HepG2 (cell line): ENCODE results near the gene PSEN1. TPM values are rescaled to one million over a fixed set of nuclear protein-coding genes. Genes with fewer than 3 reads are reported as not detected.
A peak's percentile ranks its signal among the peaks of the same experiment; 100 is the strongest.

Experiments
- ATAD3A ChIP-seq: sonication (generic); formaldehyde crosslinking; IDR thresholded peaks from 2 replicates; pipeline ENCODE4 v1.4.0; 2020; ENCODE audit warnings: missing genetic modification reagents
- CHD4 ChIP-seq: fragments of 200-600 bp; sonication (generic); IDR thresholded peaks from 2 replicates; pipeline ENCODE4 v1.7.0; 2017; ENCODE audit warnings: mild to moderate bottlenecking, low read length, borderline replicate concordance
- EP300 ChIP-seq, 3 experiments: sonication (generic) in 1 of 3; formaldehyde crosslinking in 1 of 3; IDR thresholded peaks; 2 replicates each; pipeline versions ENCODE4 v1.5.1 to v1.6.1; 2011 to 2020; ENCODE audit warnings: low read depth in 2 of 3, low read length in 2 of 3, borderline replicate concordance in 1 of 3, improper control_type of control experiment in 1 of 3, mild to moderate bottlenecking in 1 of 3, missing genetic modification reagents in 1 of 3, moderate library complexity in 1 of 3
- GPBP1L1 ChIP-seq: sonication (generic); formaldehyde crosslinking; IDR thresholded peaks from 2 replicates; pipeline ENCODE4 v1.5.0; 2020; ENCODE audit warnings: mild to moderate bottlenecking, missing genetic modification reagents
- IKZF4 ChIP-seq: sonication (generic); formaldehyde crosslinking; IDR thresholded peaks from 2 replicates; pipeline ENCODE4 v1.5.1; 2020; ENCODE audit warnings: borderline replicate concordance, mild to moderate bottlenecking, low read depth, missing genetic modification reagents; ENCODE audit errors: not compliant biosample characterization
- MED8 ChIP-seq: sonication (generic); formaldehyde crosslinking; IDR thresholded peaks from 2 replicates; pipeline ENCODE4 v1.8.1; 2023; ENCODE audit warnings: mild to moderate bottlenecking, missing genetic modification reagents; ENCODE audit not compliant: insufficient replicate concordance
- SMAD1 ChIP-seq: sonication (generic); formaldehyde crosslinking; IDR thresholded peaks from 2 replicates; pipeline ENCODE4 v1.4.0; 2020; ENCODE audit warnings: missing genetic modification reagents, low read depth, mild to moderate bottlenecking, borderline replicate concordance
- SOX5 ChIP-seq: IDR thresholded peaks from 2 replicates; pipeline ENCODE4 v1.6.1; 2016; ENCODE audit warnings: borderline replicate concordance
- THAP9 ChIP-seq: sonication (generic); formaldehyde crosslinking; IDR thresholded peaks from 2 replicates; pipeline ENCODE4; 2020; ENCODE audit warnings: missing genetic modification reagents, mild to moderate bottlenecking, borderline replicate concordance
- ZBTB39 ChIP-seq: sonication (generic); formaldehyde crosslinking; IDR thresholded peaks from 2 replicates; pipeline ENCODE4 v1.5.0; 2020; ENCODE audit warnings: missing genetic modification reagents
- ZBTB42 ChIP-seq: sonication (generic); formaldehyde crosslinking; IDR thresholded peaks from 2 replicates; pipeline ENCODE4 v1.5.0; 2020; ENCODE audit warnings: mild to moderate bottlenecking, missing genetic modification reagents
- ZFX ChIP-seq: sonication (generic); formaldehyde crosslinking; IDR thresholded peaks from 2 replicates; pipeline ENCODE4 v1.4.0; 2020; ENCODE audit warnings: mild to moderate bottlenecking, low read depth, missing genetic modification reagents, moderate library complexity
- ZMAT5 ChIP-seq: sonication (generic); formaldehyde crosslinking; IDR thresholded peaks from 2 replicates; pipeline ENCODE4 v1.5.0; 2020; ENCODE audit warnings: mild to moderate bottlenecking, low read depth, missing genetic modification reagents, borderline replicate concordance
- ZNF101 ChIP-seq: sonication (generic); formaldehyde crosslinking; IDR thresholded peaks from 2 replicates; pipeline ENCODE4 v1.4.0; 2020; ENCODE audit warnings: mild to moderate bottlenecking, low read depth, missing genetic modification reagents, borderline replicate concordance
- ZNF251 ChIP-seq: sonication (generic); formaldehyde crosslinking; IDR thresholded peaks from 2 replicates; pipeline ENCODE4 v1.9.0; 2021; ENCODE audit warnings: mild to moderate bottlenecking, missing genetic modification reagents
- ZNF3 ChIP-seq: IDR thresholded peaks from 2 replicates; pipeline ENCODE4 v1.7.0; 2017; ENCODE audit warnings: inconsistent platforms
- polyA plus RNA-seq, 8 experiments: library from polyadenylated mRNA; depleted of rRNA in 3 of 8; stranded (reverse) in 7 of 8; unstranded in 1 of 8; fragments of >200 nt; fragmentation: Illumina TruSeq in 4 of 8; extraction: Trizol in 4 of 8; gene quantifications; 2 replicates each; pipeline versions ENCODE4 v1.2.1 to v1.2.3, GENCODE V29; 2011 to 2016; ENCODE audit warnings: low read depth in 4 of 8, missing spikeins in 1 of 8, mixed read lengths in 1 of 8; ENCODE audit not compliant: insufficient read depth in 1 of 8
- total RNA-seq, 5 experiments: library from RNA; depleted of rRNA; stranded (reverse); fragments of >200 nt; fragmentation: Illumina TruSeq; extraction: Trizol; gene quantifications; 2 replicates each; pipeline ENCODE4 v1.2.3, GENCODE V29; 2016; ENCODE audit warnings: low read depth in 1 of 5
- TF ChIP-seq, protein P1 (sequence below): sonication (generic); formaldehyde crosslinking; IDR thresholded peaks from 2 replicates; pipeline ENCODE4 v1.5.0; 2020; ENCODE audit warnings: mild to moderate bottlenecking, missing genetic modification reagents
- TF ChIP-seq, protein P2 (sequence below): sonication (generic); formaldehyde crosslinking; IDR thresholded peaks from 2 replicates; pipeline ENCODE4 v1.8.1; 2023; ENCODE audit warnings: mild to moderate bottlenecking, missing genetic modification reagents, borderline replicate concordance

PSEN1 gene
- total and polyA plus RNA-seq, 2 of the 13 experiments (the other 11 are each of a cell fraction or from before 2014, with no cell fraction given), result 12.5 to 26.6 TPM

GRCh38 chr14:73136387-73137225, at the start of gene PSEN1 (continued):
- TF ChIP-seq, protein P1, sequence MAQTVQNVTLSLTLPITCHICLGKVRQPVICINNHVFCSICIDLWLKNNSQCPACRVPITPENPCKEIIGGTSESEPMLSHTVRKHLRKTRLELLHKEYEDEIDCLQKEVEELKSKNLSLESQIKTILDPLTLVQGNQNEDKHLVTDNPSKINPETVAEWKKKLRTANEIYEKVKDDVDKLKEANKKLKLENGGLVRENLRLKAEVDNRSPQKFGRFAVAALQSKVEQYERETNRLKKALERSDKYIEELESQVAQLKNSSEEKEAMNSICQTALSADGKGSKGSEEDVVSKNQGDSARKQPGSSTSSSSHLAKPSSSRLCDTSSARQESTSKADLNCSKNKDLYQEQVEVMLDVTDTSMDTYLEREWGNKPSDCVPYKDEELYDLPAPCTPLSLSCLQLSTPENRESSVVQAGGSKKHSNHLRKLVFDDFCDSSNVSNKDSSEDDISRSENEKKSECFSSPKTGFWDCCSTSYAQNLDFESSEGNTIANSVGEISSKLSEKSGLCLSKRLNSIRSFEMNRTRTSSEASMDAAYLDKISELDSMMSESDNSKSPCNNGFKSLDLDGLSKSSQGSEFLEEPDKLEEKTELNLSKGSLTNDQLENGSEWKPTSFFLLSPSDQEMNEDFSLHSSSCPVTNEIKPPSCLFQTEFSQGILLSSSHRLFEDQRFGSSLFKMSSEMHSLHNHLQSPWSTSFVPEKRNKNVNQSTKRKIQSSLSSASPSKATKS, result no peak
- no peak for TF ChIP-seq SMAD1 (CRISPR knock-in tag)
- TF ChIP-seq MED8 (CRISPR knock-in tag), result no peak
- no peak; the same call in 1 of the 2 replicates for TF ChIP-seq SOX5 (CRISPR knock-in tag)
- TF ChIP-seq ZNF101 (CRISPR knock-in tag), result no peak
- no peak for TF ChIP-seq ZMAT5 (CRISPR knock-in tag)
- no peak for TF ChIP-seq ZNF3 (CRISPR knock-in tag)
- TF ChIP-seq CHD4, result no peak
- peak; percentile 22; the same call in 1 of the 2 replicates for TF ChIP-seq THAP9 (CRISPR knock-in tag)
- TF ChIP-seq ZNF251 (CRISPR knock-in tag), result no peak
- peak; percentile 89 for TF ChIP-seq ZFX (CRISPR knock-in tag)
- TF ChIP-seq ATAD3A, result no peak
- TF ChIP-seq, protein P2, sequence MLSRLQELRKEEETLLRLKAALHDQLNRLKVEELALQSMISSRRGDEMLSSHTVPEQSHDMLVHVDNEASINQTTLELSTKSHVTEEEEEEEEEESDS (CRISPR knock-in tag), result no peak
- no peak for TF ChIP-seq EP300 (IDR thresholded peaks at IDR 0.05; ENCODE audit: low read depth in 2 of 2, low read length in 2 of 2)
- no peak for TF ChIP-seq EP300 (CRISPR knock-in tag; IDR thresholded peaks at IDR 0.05; ENCODE audit: borderline replicate concordance)
- TF ChIP-seq GPBP1L1, result no peak
- TF ChIP-seq IKZF4 (CRISPR knock-in tag), result no peak
- TF ChIP-seq ZBTB42, result no peak
- TF ChIP-seq ZBTB39 (CRISPR knock-in tag), result no peak
